Activated T-cell treated with anti-CD3 and anti-CD28 coated beads for 1 hour (primary cell): ENCODE measurements around the gene ADAMTS2.

ENCODE experiments used
- DNase-seq: peaks from one replicate; pipeline ENCODE4 v3.0.0-alpha.2; 2020; ENCODE audit warnings: low read depth

Gene ADAMTS2

GRCh38 chr5:179139111-179139935 is 205.9 kb downstream of the ADAMTS2 start:
- no peak for DNase-seq

DNA sequence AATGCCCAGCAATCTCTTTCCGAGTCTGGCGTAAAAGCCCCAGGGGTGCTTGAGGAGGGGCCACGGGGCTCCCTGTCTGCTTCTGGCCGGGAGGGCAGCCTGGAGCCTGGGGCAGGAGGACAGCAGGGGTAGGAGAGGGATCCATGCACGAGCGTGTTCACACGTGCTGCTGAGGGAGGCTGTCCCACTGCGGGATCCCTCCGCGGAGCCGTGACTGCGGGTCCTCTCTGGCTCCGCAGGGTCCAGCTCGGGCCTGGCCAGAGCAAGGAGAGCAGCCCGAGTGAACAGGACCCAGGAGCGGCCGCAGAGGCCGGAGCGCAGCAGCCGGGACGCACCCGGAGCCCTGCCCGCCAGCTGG is 206.7 kb downstream of the ADAMTS2 start:
- no peak for DNase-seq

- DNase-seq, result no peak
These were observed 207.4 kb downstream of the ADAMTS2 start for GRCh38 chr5:179137643-179138567.

GRCh38 chr5:179137016-179137642 is 208.1 kb downstream of the ADAMTS2 start:
- no peak for DNase-seq

- DNase-seq, result no peak
These were observed 209.6 kb downstream of the ADAMTS2 start for GRCh38 chr5:179135441-179136215.

DNA sequence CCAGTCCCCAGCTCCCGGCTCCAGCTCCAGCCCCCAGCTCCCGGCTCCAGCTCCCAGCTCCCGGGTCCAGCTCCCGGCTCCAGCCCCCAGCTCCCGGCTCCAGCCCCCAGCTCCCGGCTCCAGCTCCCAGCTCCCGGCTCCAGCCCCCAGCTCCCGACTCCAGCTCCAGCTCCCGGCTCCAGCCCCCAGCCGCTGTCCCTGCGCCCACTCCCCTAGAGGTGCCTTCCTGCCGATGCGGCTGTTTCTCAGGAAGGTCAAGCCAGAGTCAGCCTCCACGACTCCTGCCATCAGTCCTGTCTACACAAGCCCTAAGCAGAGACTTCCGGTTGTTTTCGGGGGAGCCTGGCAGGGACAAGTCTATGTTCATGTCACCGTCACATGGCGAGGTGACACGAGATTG is 210.3 kb downstream of the ADAMTS2 start:
- DNase-seq, result no peak

GRCh38 chr5:179134511-179134910 is 210.8 kb downstream of the ADAMTS2 start:
- no peak for DNase-seq

DNA sequence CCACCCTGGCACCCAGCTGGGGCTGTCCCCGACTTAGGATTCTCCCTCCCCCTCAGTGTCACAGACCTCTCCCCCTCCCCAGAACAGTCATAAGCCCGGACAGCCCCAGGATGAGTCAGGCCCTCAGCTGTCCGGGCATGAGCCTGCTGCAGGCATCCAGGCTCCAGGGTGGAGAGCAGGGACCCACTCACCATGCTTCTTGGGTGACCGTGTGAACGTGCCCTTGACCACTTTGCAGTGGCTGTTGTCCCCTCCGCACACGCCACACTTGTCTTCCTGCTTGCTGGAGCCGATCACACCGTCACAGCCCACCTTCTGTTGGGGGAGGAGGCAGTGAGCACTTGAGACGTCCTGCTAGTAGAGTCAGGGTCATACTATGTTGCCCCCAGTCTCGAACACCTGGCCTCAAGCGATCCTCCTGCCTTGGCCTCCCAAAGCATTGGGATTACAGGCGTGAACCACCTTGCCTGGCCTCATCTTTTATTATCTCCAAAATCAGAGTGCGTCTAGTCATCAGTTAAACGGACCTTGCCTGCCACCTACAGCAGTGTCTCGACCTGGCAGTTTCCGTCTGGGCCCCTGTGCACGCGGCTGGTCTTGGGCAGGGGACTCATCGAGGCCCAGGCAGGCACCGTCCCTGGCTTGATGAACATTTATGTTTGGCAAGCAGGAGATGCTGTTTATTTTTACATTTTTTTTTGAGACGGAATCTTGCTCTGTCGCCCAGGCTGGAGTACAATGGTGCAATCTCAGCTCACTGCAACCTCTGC is 212.5 kb downstream of the ADAMTS2 start:
- DNase-seq, result no peak

DNA sequence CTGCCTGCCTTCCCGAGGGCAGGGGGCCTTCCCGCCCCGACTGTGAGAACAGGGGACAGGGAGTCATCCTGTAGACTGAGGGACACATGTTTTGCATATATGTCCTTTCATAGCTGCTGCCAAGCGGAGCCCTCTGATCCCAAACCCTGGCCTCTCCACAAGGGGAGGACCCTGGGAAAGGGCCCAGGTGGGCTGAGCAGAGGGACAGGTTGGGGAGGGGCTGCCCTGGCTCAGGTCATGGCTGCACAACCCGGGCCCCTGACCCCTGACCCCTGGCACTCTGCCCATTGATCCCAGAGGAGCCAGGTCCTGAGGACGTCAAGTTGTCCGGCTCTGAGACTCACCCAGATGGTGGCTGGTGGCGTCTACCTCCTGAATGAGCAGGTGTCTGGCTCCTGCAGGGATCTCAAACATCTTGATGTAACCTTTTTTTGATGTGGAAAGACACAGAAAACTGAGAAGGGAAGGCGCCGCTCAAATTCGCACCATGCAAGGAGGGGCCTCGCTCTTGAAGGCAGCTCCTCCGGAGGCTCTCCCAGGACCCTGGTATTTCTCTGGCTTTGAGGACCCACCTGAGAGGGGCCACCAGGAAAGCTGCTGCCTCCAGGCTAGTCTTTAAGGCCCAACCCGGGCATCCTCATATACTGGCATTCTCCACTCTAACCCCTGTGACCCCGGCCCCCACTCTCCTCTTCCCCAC is 213.2 kb downstream of the ADAMTS2 start:
- DNase-seq, result no peak

DNA sequence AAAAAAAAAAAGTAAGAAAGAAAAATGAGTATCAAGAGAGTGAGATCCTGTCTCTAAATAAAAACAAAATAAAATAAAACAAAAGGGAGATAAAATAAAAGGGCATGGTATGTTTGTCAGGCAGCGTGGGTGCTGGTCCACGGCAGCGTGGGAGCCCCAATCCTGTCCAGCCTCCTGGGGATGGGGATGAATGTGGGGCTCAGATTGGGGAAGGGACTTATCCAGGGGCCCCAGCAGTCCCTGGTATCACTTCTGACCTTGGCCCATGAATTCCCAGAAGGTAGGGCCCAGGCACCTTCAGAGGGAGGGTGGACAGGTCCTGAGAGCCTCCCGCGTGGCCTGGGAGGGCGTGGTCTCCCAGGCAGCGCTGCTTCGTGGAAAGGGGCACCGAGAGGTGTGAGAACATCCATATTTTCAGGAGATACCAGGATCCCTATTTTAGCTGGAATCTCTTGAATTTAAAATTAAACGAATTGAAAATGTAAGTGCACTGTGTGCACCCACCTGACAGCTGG is 213.9 kb downstream of the ADAMTS2 start:
- no peak for DNase-seq

- no peak for DNase-seq
These were observed 215.1 kb downstream of the ADAMTS2 start for GRCh38 chr5:179130101-179130681.

DNA sequence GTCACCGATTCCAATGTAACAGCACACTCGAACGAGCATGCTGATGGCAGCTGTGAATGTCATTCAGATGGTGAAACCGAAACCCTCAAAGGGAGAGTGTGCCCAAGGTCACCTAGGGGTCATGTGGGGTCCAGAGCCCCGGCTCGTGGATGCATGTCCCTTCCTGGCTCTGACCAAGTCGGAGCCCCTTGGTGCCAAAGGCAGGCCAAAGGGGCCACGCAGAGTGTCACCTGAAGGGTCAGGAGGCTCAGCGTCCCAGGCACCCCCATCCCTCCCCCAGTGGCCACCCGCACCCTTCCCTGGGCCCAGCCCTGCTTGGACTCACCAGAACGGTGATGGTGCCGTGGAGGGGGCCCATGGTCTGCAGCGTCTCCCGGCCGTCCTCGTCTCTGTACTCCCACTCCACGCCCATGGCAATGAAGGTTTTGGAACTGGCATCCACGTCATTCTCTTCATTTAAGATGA is 215.6 kb downstream of the ADAMTS2 start:
- no peak for DNase-seq

GRCh38 chr5:179128976-179129375 is 216.3 kb downstream of the ADAMTS2 start:
- no peak for DNase-seq

DNA sequence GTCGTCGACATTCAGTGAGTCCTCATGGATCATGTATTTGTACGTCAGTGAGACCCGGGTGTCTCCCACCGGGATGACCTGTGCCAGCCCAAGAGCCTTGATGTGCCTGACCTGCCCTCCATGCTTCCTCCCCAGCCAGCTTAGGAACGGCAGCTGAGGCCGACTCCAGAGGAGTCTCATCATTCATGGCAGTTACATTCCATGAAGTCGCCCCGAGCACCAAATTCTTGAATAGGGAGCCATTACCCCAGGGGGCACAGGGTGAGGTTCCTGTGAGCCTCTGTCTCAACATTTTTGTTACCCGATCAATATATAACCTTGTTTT is 217.3 kb downstream of the ADAMTS2 start:
- no peak for DNase-seq

DNA sequence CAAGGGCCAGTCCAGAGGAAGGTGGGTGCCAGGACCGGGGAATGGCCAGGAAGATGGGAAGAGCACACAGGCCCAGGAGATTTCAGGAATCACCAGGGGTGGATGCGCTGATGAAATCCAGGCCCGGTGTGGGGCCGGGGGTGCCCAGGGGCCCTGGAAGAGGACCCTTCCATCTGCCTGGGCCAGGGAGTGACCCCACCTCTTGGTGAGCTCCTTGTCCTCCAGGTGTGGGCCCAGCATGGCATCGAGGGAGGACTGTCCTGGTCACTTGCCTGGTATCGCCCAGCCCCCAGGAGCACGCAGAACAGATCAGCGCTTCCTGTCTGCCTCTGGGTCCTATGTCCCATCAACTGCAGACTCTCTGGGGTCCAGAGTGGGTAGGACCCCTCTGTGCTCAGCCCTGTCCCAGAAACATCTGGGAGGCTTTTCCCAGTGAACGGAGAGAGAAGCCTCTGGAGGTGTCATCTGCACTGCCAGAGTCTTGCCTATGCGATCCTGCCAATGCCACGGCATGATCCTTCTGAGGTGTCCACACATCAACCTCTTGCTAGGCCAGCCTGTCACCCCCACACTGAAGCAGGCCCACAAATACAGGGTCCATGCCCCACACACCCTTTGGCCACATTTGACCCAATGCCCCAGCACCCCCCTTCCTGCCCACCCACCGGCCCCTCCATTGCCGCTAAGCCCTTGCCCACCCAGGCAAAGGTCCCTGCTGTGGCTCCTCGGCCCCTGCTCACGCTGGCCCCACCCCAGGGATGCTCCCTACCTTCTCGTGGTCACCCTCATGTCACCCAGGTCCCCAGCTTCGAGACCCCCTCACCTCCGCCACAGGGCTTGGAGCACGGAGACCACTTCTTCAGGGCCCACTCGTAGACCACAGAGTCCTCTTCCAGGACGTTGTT is 217.9 kb downstream of the ADAMTS2 start:
- no peak for DNase-seq

- no peak for DNase-seq
These were observed 218.7 kb downstream of the ADAMTS2 start for GRCh38 chr5:179126506-179126991.

GRCh38 chr5:179125789-179126505 is 219.3 kb downstream of the ADAMTS2 start:
- DNase-seq, result no peak
